ENCODE data around the gene TFB2M. TPM values are rescaled to one million over a fixed set of nuclear protein-coding genes. Genes with fewer than 3 reads are reported as not detected.
"Not testable (repeated sequence)": the region's sequence is repeated elsewhere in the genome, so short reads cannot be mapped to it uniquely, and the experiment has no call there.

Gene TFB2M
- total and polyA plus RNA-seq, 10 of the 15 experiments (the other 5 are each of a cell fraction or from before 2014, with no cell fraction given), result 25.2 to 66.0 (median 36.1) TPM

GRCh38 chr1:246571953-246572352 is 5.9 kb upstream of the TFB2M start:
- Histone ChIP-seq H3K79me2 (ENCODE audit: control insufficient read depth, insufficient read depth, low read length) (peaks cover 83% of the 10 kb centered on the region), H4K20me1 (ENCODE audit: control insufficient read depth, insufficient read depth) (no peaks in the 10 kb centered on the region), H3K4me2 (ENCODE audit: control insufficient read depth, insufficient read depth) (no peak overlapping the region), H3K9me3 (replicated peaks; ENCODE audit: control insufficient read depth, insufficient read depth, low read length) (peaks cover 3% of the 10 kb centered on the region; the same call in 1 of the 3 replicates), H3K4me3 (no peak overlapping the region), H3K9ac (ENCODE audit: control insufficient read depth, insufficient read depth, low read length) (no peak overlapping the region), H3K27ac (ENCODE audit: control insufficient read depth, insufficient read depth) (0 out of 2 replicates have a peak overlapping the region, but pooled peaks have one; percentile 6), H3K27me3 (replicated peaks in 1 of 2; ENCODE audit: control insufficient read depth in 2 of 2, insufficient read depth in 2 of 2, low read length in 1 of 2) (no peaks in the 10 kb centered on the region), H3K4me1 (ENCODE audit: control insufficient read depth, insufficient read depth, low read length) (peaks cover 27% of the 10 kb centered on the region), H2AFZ (ENCODE audit: control insufficient read depth, low read depth, low read length) (no peak overlapping the region), H3K36me3 (ENCODE audit: control insufficient read depth in 2 of 2, insufficient read depth in 2 of 2, low read length in 1 of 2) (no peaks in the 10 kb centered on the region)
- intact Hi-C loops (cut with micrococcal nuclease; ENCODE audit: unreplicated experiment), result no loop called here
- SMC1A ChIA-PET (ENCODE audit: uncharacterized antibody, unreplicated experiment), result interaction anchor here (1.2 to 1.5 kb wide), 2 partner anchors 14 to 56 kb away, joined by 3 to 4 read pairs; no protein-coding TSS in a partner anchor
- CTCF ChIA-PET, result no interaction called here
- BruUV-seq (replicated peaks), result no TSS peak
- TF ChIP-seq PAX5 (IDR thresholded peaks at IDR 0.05; ENCODE audit: borderline replicate concordance, low read depth, low read length), result 0 out of 2 replicates have a peak, but pooled peaks have one; percentile 24
- no peak for TF ChIP-seq STAT3 (IDR thresholded peaks at IDR 0.05; ENCODE audit: low read depth, low read length)
- ATAC-seq (peak; percentile 13; the same call in 1 of the 3 replicates), DNase-seq (ENCODE audit: low read depth, low spot score) (no peak), FAIRE-seq (no peak)
- POLR2A ChIA-PET, result no interaction called here
- in situ Hi-C loops (cut with MboI), result no loop called here
- RAD21 ChIA-PET (ENCODE audit: unreplicated experiment), result interaction anchor here (0.6 to 1.7 kb wide), 2 partner anchors 27 to 57 kb away, joined by 3 to 4 read pairs; no protein-coding TSS in a partner anchor
- 100% methylated on average over 1 of the region's 1 CpG for WGBS (ENCODE audit: insufficient coverage, insufficient replicate concordance, low lambda C conversion rate, missing lambda C conversion rate)

GRCh38 chr1:246571309-246571708 is 5.2 kb upstream of the TFB2M start:
- ATAC-seq; intact Hi-C loops (cut with micrococcal nuclease; ENCODE audit: unreplicated experiment); POLR2A ChIA-PET; H3K9me3 ChIP-seq (replicated peaks; ENCODE audit: control insufficient read depth, insufficient read depth, low read length); H3K4me3 ChIP-seq; in situ Hi-C loops (cut with MboI); H4K20me1 ChIP-seq (ENCODE audit: control insufficient read depth, insufficient read depth); H3K27me3 ChIP-seq (replicated peaks in 1 of 2; ENCODE audit: control insufficient read depth in 2 of 2, insufficient read depth in 2 of 2, low read length in 1 of 2); BruUV-seq (replicated peaks); DNase-seq (ENCODE audit: low read depth, low spot score); CTCF ChIA-PET; H3K36me3 ChIP-seq (ENCODE audit: control insufficient read depth in 2 of 2, insufficient read depth in 2 of 2, low read length in 1 of 2); FAIRE-seq: not testable (repeated sequence)
- ChIA-PET RAD21 (ENCODE audit: unreplicated experiment) (interaction anchor here (1.7 kb wide), 1 partner anchor 58 kb away, joined by 4 read pairs; no protein-coding TSS in a partner anchor), SMC1A (ENCODE audit: uncharacterized antibody, unreplicated experiment) (interaction anchor here (1.2 to 1.5 kb wide), 2 partner anchors 15 to 57 kb away, joined by 3 to 4 read pairs; no protein-coding TSS in a partner anchor)
- 0 out of 2 replicates have a peak, but pooled peaks have one; percentile 17 for TF ChIP-seq NBN (IDR thresholded peaks at IDR 0.05)
- peak; percentile 80 for TF ChIP-seq SPI1 (IDR thresholded peaks at IDR 0.05; ENCODE audit: borderline replicate concordance, insufficient read depth, low read depth, low read length)
- Histone ChIP-seq H3K4me1 (ENCODE audit: control insufficient read depth, insufficient read depth, low read length) (peaks cover 22% of the 10 kb centered on the region), H2AFZ (ENCODE audit: control insufficient read depth, low read depth, low read length) (peak overlapping the region; percentile 16; the same call in 1 of the 2 replicates), H3K4me2 (ENCODE audit: control insufficient read depth, insufficient read depth) (peak overlapping the region; percentile 65), H3K9ac (ENCODE audit: control insufficient read depth, insufficient read depth, low read length) (peak overlapping the region; percentile 23; the same call in 1 of the 2 replicates), H3K27ac (ENCODE audit: control insufficient read depth, insufficient read depth) (peak overlapping the region; percentile 1), H3K79me2 (ENCODE audit: control insufficient read depth, insufficient read depth, low read length) (peaks cover 82% of the 10 kb centered on the region)
- WGBS (ENCODE audit: insufficient coverage, insufficient replicate concordance, low lambda C conversion rate, missing lambda C conversion rate), result 57% methylated on average over 4 of the region's 4 CpGs
